K562 (cell line): ENCODE data around the gene NR5A2. TPM values are rescaled to one million over a fixed set of nuclear protein-coding genes. Genes with fewer than 3 reads are reported as not detected.

Source experiments
- ATAC-seq: fragments of 200-7000 bp; cut with Tn5 transposase; 3 replicates; pipeline ENCODE4 v1.9.1; 2020; ENCODE audit warnings: moderate library complexity
- BruUV-seq: library from RNA; stranded (reverse); fragments of 400-500 nt; replicated peaks from 2 replicates; lab custom pipeline; 2021; lab: Mats Ljungman, UMichigan
- CTCF ChIA-PET: fragments of 300-600 bp; formaldehyde crosslinking; extraction: SDS; loops from one replicate; lab custom pipeline; 2021; ENCODE audit warnings: low intra/inter-chr PET ratio; lab: Yijun Ruan, JAX
- POLR2A ChIA-PET: fragments of 300-600, 350-650 bp; sonication (Branson Sonifier 250); formaldehyde crosslinking; extraction: SDS; loops from one replicate; lab custom pipeline; 2021; ENCODE audit warnings: antibody characterized with exemption, inconsistent platforms; lab: Yijun Ruan, JAX
- DNase-seq, 4 experiments: peaks; one replicate each; pipeline versions ENCODE4 v3.0.0 to v3.0.0-alpha.2; 2011 to 2018; ENCODE audit warnings: low spot score in 3 of 4, mixed read lengths in 3 of 4; ENCODE audit errors: extremely low read depth in 1 of 4
- FAIRE-seq: peaks from 2 replicates; lab custom pipeline; 2011; peaks lifted over from hg19 to GRCh38; lab: Jason Lieb, UNC
- H2AFZ ChIP-seq: 2 replicates; pipeline ENCODE4 v1.6.0; 2011; ENCODE audit warnings: low read depth, low read length, control low read depth, inconsistent platforms
- H3K27ac ChIP-seq: fragments of 200-600 bp; 3 replicates; pipeline ENCODE4 v1.8.0; 2011; ENCODE audit warnings: low read depth, mild to moderate bottlenecking, control low read depth, inconsistent platforms, low read length, moderate library complexity, mixed read lengths; ENCODE audit errors: extremely low read depth
- H3K27me3 ChIP-seq, 2 experiments: fragments of 300-600 bp in 1 of 2; 2 replicates in 1 of 2; 3 replicates in 1 of 2; pipeline versions ENCODE4 v1.6.0 to v1.8.0; 2011; ENCODE audit warnings: inconsistent platforms in 2 of 2, low read length in 2 of 2, mild to moderate bottlenecking in 1 of 2, mixed read lengths in 1 of 2, moderate library complexity in 1 of 2; ENCODE audit not compliant: control insufficient read depth in 2 of 2, insufficient read depth in 2 of 2
- H3K36me3 ChIP-seq: fragments of 300-600 bp; 3 replicates; pipeline ENCODE4 v1.8.0; 2011; ENCODE audit warnings: mild to moderate bottlenecking, low read length, inconsistent platforms; ENCODE audit not compliant: control insufficient read depth, insufficient read depth
- H3K4me1 ChIP-seq, 2 experiments: fragments of 200-600 bp in 1 of 2; replicated peaks in 1 of 2; 2 replicates in 1 of 2; 3 replicates in 1 of 2; pipeline versions ENCODE4 v1.5.1 to v1.8.0; 2011; ENCODE audit warnings: inconsistent platforms in 2 of 2, low read length in 2 of 2, mild to moderate bottlenecking in 1 of 2, mixed read lengths in 1 of 2, moderate library complexity in 1 of 2; ENCODE audit not compliant: control insufficient read depth in 2 of 2, insufficient read depth in 2 of 2
- H3K4me2 ChIP-seq: 2 replicates; pipeline ENCODE4 v1.6.1; 2011; ENCODE audit warnings: low read length, control low read depth, inconsistent platforms, mixed read lengths; ENCODE audit not compliant: insufficient read depth
- H3K4me3 ChIP-seq: fragments of 200-600 bp; sonication (generic), shearing (Covaris generic); 2 replicates; pipeline ENCODE4 v1.5.1; 2016; ENCODE audit warnings: control low read depth, inconsistent platforms
- H3K79me2 ChIP-seq: fragments of 200-600 bp; 3 replicates; pipeline ENCODE4 v1.8.0; 2011; ENCODE audit warnings: low read length, inconsistent platforms; ENCODE audit not compliant: control insufficient read depth, insufficient read depth
- H3K9ac ChIP-seq, 2 experiments: 2 replicates each; pipeline versions ENCODE4 v1.6.0 to v1.6.1; 2011; ENCODE audit warnings: low read depth in 2 of 2, low read length in 2 of 2, control low read depth in 1 of 2, inconsistent platforms in 1 of 2, mild to moderate bottlenecking in 1 of 2, mixed read lengths in 1 of 2; ENCODE audit not compliant: insufficient read depth in 1 of 2
- H3K9me1 ChIP-seq: one replicate; pipeline ENCODE4 v1.6.0; 2011; ENCODE audit warnings: inconsistent platforms, mild to moderate bottlenecking, low read length, moderate library complexity; ENCODE audit not compliant: control insufficient read depth, insufficient read depth
- H3K9me3 ChIP-seq: replicated peaks from 2 replicates; pipeline ENCODE4 v1.5.1; 2011; ENCODE audit warnings: low read depth, low read length, inconsistent platforms; ENCODE audit not compliant: control insufficient read depth, insufficient read depth
- H4K20me1 ChIP-seq: replicated peaks from 2 replicates; pipeline ENCODE4 v1.6.1; 2011; ENCODE audit warnings: low read length, inconsistent platforms, mixed read lengths; ENCODE audit not compliant: control insufficient read depth, insufficient read depth
- ATF2 ChIP-seq: sonication (generic); formaldehyde crosslinking; IDR thresholded peaks from 2 replicates; pipeline ENCODE4 v1.8.1; 2022; ENCODE audit warnings: missing genetic modification reagents
- BRD9 ChIP-seq: fragments of 450-650 bp; IDR thresholded peaks from 2 replicates; pipeline ENCODE4 v1.6.1; 2018; ENCODE audit warnings: low read depth; ENCODE audit not compliant: partially characterized antibody
- BRF1 ChIP-seq: IDR thresholded peaks from 3 replicates; pipeline ENCODE4 v1.6.1; 2011; ENCODE audit warnings: borderline replicate concordance, mild to moderate bottlenecking; ENCODE audit not compliant: insufficient read length; ENCODE audit errors: extremely low read depth
- GMEB1 ChIP-seq: fragments of 250-450 bp; sonication (Bioruptor Pico); IDR thresholded peaks from 2 replicates; pipeline ENCODE4 v1.4.0; 2020; ENCODE audit warnings: mild to moderate bottlenecking
- HCFC1 ChIP-seq: IDR thresholded peaks from 2 replicates; pipeline ENCODE4 v1.6.1; 2012; ENCODE audit warnings: low read depth, low read length, improper control_type of control experiment
- KLF6 ChIP-seq: fragments of 250-450 bp; sonication (Bioruptor Pico); IDR thresholded peaks from 2 replicates; pipeline ENCODE4 v1.4.0; 2020; ENCODE audit warnings: mild to moderate bottlenecking, moderate library complexity, borderline replicate concordance
- LEF1 ChIP-seq: fragments of 450-650 bp; IDR thresholded peaks from 2 replicates; pipeline ENCODE4 v1.6.1; 2016; ENCODE audit warnings: mild to moderate bottlenecking
- PBX2 ChIP-seq, 2 experiments: IDR thresholded peaks in 1 of 2; conservative IDR thresholded peaks in 1 of 2; 2 replicates each; pipeline ENCODE4 v1.6.1; 2016; ENCODE audit warnings: low read depth in 2 of 2, mild to moderate bottlenecking in 1 of 2, missing compliant biosample characterization in 1 of 2, missing genetic modification characterization in 1 of 2, moderate library complexity in 1 of 2
- PRPF4 ChIP-seq: fragments of 200-400 bp; formaldehyde crosslinking; IDR thresholded peaks from one replicate; pipeline ENCODE4 v1.6.1; 2017; ENCODE audit warnings: low read length, low read depth, mild to moderate bottlenecking; ENCODE audit not compliant: insufficient read depth, poor library complexity, severe bottlenecking
- TRIM28 ChIP-seq: fragments of 450-650 bp; IDR thresholded peaks from 2 replicates; pipeline ENCODE4 v1.6.1; 2017
- ZNF146 ChIP-seq: IDR thresholded peaks from one replicate; pipeline ENCODE4 v1.6.1; 2018; ENCODE audit warnings: missing compliant biosample characterization; ENCODE audit not compliant: unreplicated experiment
- ZNF277 ChIP-seq: fragments of 250-450 bp; sonication (Bioruptor Pico); IDR thresholded peaks from 2 replicates; pipeline ENCODE4 v1.8.0; 2022; ENCODE audit warnings: inconsistent platforms, mild to moderate bottlenecking, moderate library complexity, borderline replicate concordance
- ZNF57 ChIP-seq: fragments of 450-650 bp; formaldehyde crosslinking; IDR thresholded peaks from 2 replicates; pipeline ENCODE4 v1.4.0; 2020; ENCODE audit warnings: mild to moderate bottlenecking, moderate library complexity
- ZNF655 ChIP-seq: fragments of 250-450 bp; sonication (Bioruptor Pico); IDR thresholded peaks from 2 replicates; pipeline ENCODE4 v1.5.0; 2021
- WGBS: fragments of 100-300 bp; shearing (Covaris generic); methylation state at CpG from one replicate; pipeline ENCODE4 v1.1.6; 2016; ENCODE audit warnings: low coverage, mixed read lengths; ENCODE audit not compliant: insufficient coverage; ENCODE audit errors: missing lambda C conversion rate; 5-methylcytosine and 5-hydroxymethylcytosine counted together
- in situ Hi-C: fragments of 300-500 bp; cut with MboI; formaldehyde crosslinking; loops from 4 replicates; pipeline ENCODE4 v1.15.0; 2018; ENCODE audit warnings: inconsistent platforms, mixed read lengths
- intact Hi-C: fragments of 100-400 bp; cut with micrococcal nuclease; formaldehyde crosslinking; loops from 2 replicates; pipeline ENCODE4 v1.14.2; 2022
- polyA plus RNA-seq, 8 experiments: library from polyadenylated mRNA; depleted of rRNA in 4 of 8; stranded (reverse) in 5 of 8; unstranded in 3 of 8; fragments of >200 nt; fragmentation: Nextera tagmentation in 2 of 8; fragmentation: Illumina TruSeq in 1 of 8; extraction: Ambion mirVana in 2 of 8; extraction: Trizol in 1 of 8; gene quantifications; 2 replicates each; pipeline versions ENCODE4 v1.2.1 to v1.2.3, GENCODE V29; 2011 to 2014; ENCODE audit warnings: inconsistent platforms in 1 of 8, missing spikeins in 1 of 8
- total RNA-seq, 7 experiments: library from RNA; depleted of rRNA in 6 of 7; stranded (reverse); fragments of >200 nt in 6 of 7; fragmentation: Illumina TruSeq in 2 of 7; extraction: Trizol in 2 of 7; gene quantifications; 2 replicates each; pipeline versions ENCODE4 v1.2.1 to v1.2.3, GENCODE V29; 2011 to 2021; ENCODE audit warnings: low replicate concordance in 1 of 7

Gene NR5A2
- total and polyA plus RNA-seq, 9 of the 15 experiments (the other 6 are each of a cell fraction or from before 2014, with no cell fraction given): 0.13 to 0.40 (median 0.29) TPM

- POLR2A ChIA-PET: interaction anchor here (1.9 kb wide), 1 partner anchor 10 kb away, joined by 11 read pairs; no protein-coding TSS in a partner anchor
- Histone ChIP-seq H3K27ac (no peak overlapping the region), H3K4me3 (no peak overlapping the region), H3K9me1 (no peaks in the 10 kb centered on the region), H4K20me1 (no peaks in the 10 kb centered on the region; the same call in 1 of the 2 replicates), H2AFZ (no peak overlapping the region), H3K9ac (no peak overlapping the region), H3K4me1 (no peaks in the 10 kb centered on the region), H3K27me3 (no peaks in the 10 kb centered on the region; a peak in 2 of 5 replicates), H3K9me3 (no peaks in the 10 kb centered on the region), H3K4me2 (no peak overlapping the region), H3K79me2 (no peaks in the 10 kb centered on the region), H3K36me3 (no peaks in the 10 kb centered on the region)
- CTCF ChIA-PET: no interaction called here
- no TSS peak for BruUV-seq
- ATAC-seq (no peak), FAIRE-seq (no peak), DNase-seq (no peak)
- intact Hi-C loops (no loop called here), in situ Hi-C loops (no loop called here)
- 4% methylated on average over 6 of the region's 6 CpGs for WGBS
- TF ChIP-seq BRD9 (no peak), ZNF277 (CRISPR knock-in tag) (no peak), GMEB1 (CRISPR knock-in tag) (no peak), ZNF655 (CRISPR knock-in tag) (no peak), LEF1 (no peak), ATF2 (CRISPR knock-in tag) (no peak), KLF6 (CRISPR knock-in tag) (no peak), ZNF146 (CRISPR knock-in tag) (no peak), PRPF4 (no peak), ZNF57 (CRISPR knock-in tag) (no peak), HCFC1 (no peak), BRF1 (no peak), TRIM28 (no peak), PBX2 (CRISPR knock-in tag; IDR thresholded peaks at IDR 0.05; ENCODE audit: low read depth) (no peak), PBX2 (tag; conservative IDR thresholded peaks at IDR 0.05; ENCODE audit: low read depth) (no peak)
Measured at GRCh38 chr1:199982606-199983005, 44.9 kb upstream of the NR5A2 start.
